Parathyroid adenoma (tissue), 2 donors: Measurements from ENCODE around the gene MAFB.

Source experiments
- H2AFZ ChIP-seq: fragments of 300-600 bp; sonication (generic); one replicate; pipeline ENCODE4 v1.7.0; 2017; ENCODE audit warnings: antibody characterized with exemption, mild to moderate bottlenecking
- H3K27ac ChIP-seq: fragments of 300-600 bp; sonication (generic); one replicate; pipeline ENCODE4 v1.7.0; 2017
- H3K27me3 ChIP-seq: fragments of 300-600 bp; sonication (generic); one replicate; pipeline ENCODE4 v1.7.0; 2017; ENCODE audit warnings: low read length; ENCODE audit not compliant: control insufficient read depth, insufficient read depth
- H3K36me3 ChIP-seq: fragments of 300-600 bp; sonication (generic); one replicate; pipeline ENCODE4 v1.7.0; 2017; ENCODE audit warnings: low read length; ENCODE audit not compliant: control insufficient read depth, insufficient read depth
- H3K4me1 ChIP-seq: fragments of 300-600 bp; sonication (generic); one replicate; pipeline ENCODE4 v1.7.0; 2017; ENCODE audit warnings: control low read depth
- H3K4me2 ChIP-seq: fragments of 300-600 bp; sonication (generic); one replicate; pipeline ENCODE4 v1.7.0; 2017; ENCODE audit warnings: low read length
- H3K4me3 ChIP-seq: fragments of 300-600 bp; sonication (generic); one replicate; pipeline ENCODE4 v1.7.0; 2017; ENCODE audit warnings: low read depth, low read length
- H3K79me2 ChIP-seq: fragments of 300-600 bp; sonication (generic); one replicate; pipeline ENCODE4 v1.7.0; 2017; ENCODE audit warnings: control low read depth
- H3K9ac ChIP-seq: fragments of 300-600 bp; sonication (generic); one replicate; pipeline ENCODE4 v1.7.0; 2017; ENCODE audit warnings: mild to moderate bottlenecking
- H3K9me3 ChIP-seq: fragments of 300-600 bp; sonication (generic); one replicate; pipeline ENCODE4 v1.7.0; 2017; ENCODE audit warnings: low read length; ENCODE audit not compliant: control insufficient read depth
- CTCF ChIP-seq: fragments of 300-600 bp; sonication (generic); IDR thresholded peaks from one replicate; pipeline ENCODE4 v1.7.0; 2017; ENCODE audit warnings: antibody characterized with exemption, mild to moderate bottlenecking
- donor health status: primary hyperparathyroidism.

The MAFB gene

GRCh38 chr20:40685349-40685748 lies 3.7 kb downstream of the MAFB start:
- H3K4me2 ChIP-seq, result peak overlapping the region; percentile 80
- peak overlapping the region; percentile 99 for H3K27ac ChIP-seq
- no peak overlapping the region for H2AFZ ChIP-seq
- H3K4me3 ChIP-seq, result peak overlapping the region; percentile 90
- H3K79me2 ChIP-seq, result peaks cover 50% of the 10 kb centered on the region
- H3K4me1 ChIP-seq, result peaks cover 10% of the 10 kb centered on the region
- H3K9me3 ChIP-seq, result no peaks in the 10 kb centered on the region
- TF ChIP-seq CTCF, result no peak
- H3K36me3 ChIP-seq, result peaks cover 26% of the 10 kb centered on the region
- peak overlapping the region; percentile 99 for H3K9ac ChIP-seq
- H3K27me3 ChIP-seq, result no peaks in the 10 kb centered on the region

GRCh38 chr20:40683894-40684268 lies 5.2 kb downstream of the MAFB start:
- Histone ChIP-seq H3K27ac (peak overlapping the region; percentile 99), H3K27me3 (no peaks in the 10 kb centered on the region), H3K9ac (peak overlapping the region; percentile 99), H3K79me2 (peaks cover 60% of the 10 kb centered on the region), H2AFZ (no peak overlapping the region), H3K9me3 (no peaks in the 10 kb centered on the region), H3K4me3 (peak overlapping the region; percentile 90), H3K4me2 (peak overlapping the region; percentile 80), H3K4me1 (peaks cover 20% of the 10 kb centered on the region), H3K36me3 (peaks cover 26% of the 10 kb centered on the region)
- no peak for TF ChIP-seq CTCF

GRCh38 chr20:40683221-40683893 lies 5.7 kb downstream of the MAFB start:
- Histone ChIP-seq H3K79me2 (peaks cover 55% of the 10 kb centered on the region), H3K4me1 (peaks cover 25% of the 10 kb centered on the region), H3K9ac (peak overlapping the region; percentile 99), H3K27me3 (no peaks in the 10 kb centered on the region), H2AFZ (no peak overlapping the region), H3K36me3 (peaks cover 26% of the 10 kb centered on the region), H3K27ac (peak overlapping the region; percentile 99), H3K4me3 (peak overlapping the region; percentile 90), H3K9me3 (no peaks in the 10 kb centered on the region), H3K4me2 (peak overlapping the region; percentile 80)
- TF ChIP-seq CTCF, result no peak

GRCh38 chr20:40682104-40682981 lies 6.7 kb downstream of the MAFB start:
- Histone ChIP-seq H3K4me3 (peak overlapping the region; percentile 90), H3K4me2 (peak overlapping the region; percentile 80), H3K4me1 (peaks cover 32% of the 10 kb centered on the region), H3K36me3 (peaks cover 20% of the 10 kb centered on the region), H3K9ac (peak overlapping the region; percentile 99), H3K27ac (peak overlapping the region; percentile 99), H3K27me3 (no peaks in the 10 kb centered on the region), H3K79me2 (peaks cover 45% of the 10 kb centered on the region), H3K9me3 (no peaks in the 10 kb centered on the region), H2AFZ (no peak overlapping the region)
- peak; percentile 27 for TF ChIP-seq CTCF
